HG03378 (cell line): ENCODE results near the gene FNDC8.
"Not testable (repeated sequence)": the region's sequence is repeated elsewhere in the genome, so short reads cannot be mapped to it uniquely, and the experiment has no call there.

ENCODE experiments used
- ATAC-seq: cut with Tn5 transposase; IDR thresholded peaks from one replicate; pipeline ENCODE4 v1.9.1; 2021; ENCODE audit warnings: mild to moderate bottlenecking, moderate library complexity; ENCODE audit not compliant: unreplicated experiment

Gene FNDC8

DNA sequence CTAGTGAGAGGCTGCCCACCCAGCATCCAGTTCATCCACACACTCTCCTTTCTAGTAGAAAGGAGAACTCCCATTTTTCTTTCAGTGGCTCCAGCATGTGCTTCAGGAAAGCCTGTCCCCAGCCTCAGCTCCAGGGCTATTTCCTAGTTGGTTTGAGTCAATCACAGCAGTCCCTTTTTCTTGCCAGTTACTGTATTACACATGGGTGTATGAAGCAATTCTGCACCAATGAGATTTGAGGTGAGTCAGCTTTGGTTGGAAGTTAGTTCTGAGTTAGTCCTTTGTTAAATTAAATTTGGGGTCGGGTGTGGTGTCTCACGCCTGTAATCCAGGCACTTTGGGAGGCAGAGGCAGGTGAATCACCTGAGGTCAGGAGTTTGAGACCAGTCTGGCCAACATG, 26.5 kb upstream of the FNDC8 start:
- ATAC-seq: no peak

DNA sequence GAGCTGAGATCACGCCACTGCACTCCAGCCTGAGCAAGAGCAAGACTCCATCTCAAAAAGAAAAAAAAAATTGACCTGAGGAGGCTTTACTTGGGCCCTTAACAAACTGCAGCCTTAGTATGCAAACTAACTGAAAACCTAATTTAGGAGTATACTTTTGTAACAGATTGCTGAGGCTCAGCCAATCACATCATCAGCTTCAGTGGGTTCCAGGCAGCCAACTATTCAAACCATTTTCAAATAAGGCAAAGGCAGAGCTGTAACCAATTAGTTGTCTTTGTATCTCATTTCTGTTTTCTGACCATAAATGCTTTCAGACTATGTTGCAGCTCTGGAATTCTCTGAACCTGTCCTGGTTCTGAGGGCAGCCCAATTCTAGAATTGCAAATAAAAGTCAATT, 25.7 kb upstream of the FNDC8 start:
- no peak for ATAC-seq

DNA sequence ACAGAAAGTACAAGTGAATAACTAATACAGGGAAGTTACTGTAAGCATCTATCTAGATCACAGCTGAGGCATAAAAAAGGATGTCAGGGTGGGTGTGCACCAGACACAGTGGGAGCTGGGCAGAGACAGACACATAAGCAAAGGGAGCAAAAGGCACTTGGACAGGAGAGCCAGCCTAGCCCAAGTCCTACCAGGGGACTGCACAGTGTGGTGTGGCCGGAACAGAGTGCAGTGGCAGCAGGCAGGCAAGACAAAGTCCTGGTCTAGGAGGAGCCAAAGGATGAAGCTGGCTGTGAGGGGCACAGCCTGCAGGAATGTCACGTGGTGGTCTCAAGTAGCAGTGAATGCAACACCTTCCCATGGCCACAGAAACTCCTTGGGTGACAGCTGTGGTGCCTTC, 23.6 kb upstream of the FNDC8 start:
- ATAC-seq: no peak

DNA sequence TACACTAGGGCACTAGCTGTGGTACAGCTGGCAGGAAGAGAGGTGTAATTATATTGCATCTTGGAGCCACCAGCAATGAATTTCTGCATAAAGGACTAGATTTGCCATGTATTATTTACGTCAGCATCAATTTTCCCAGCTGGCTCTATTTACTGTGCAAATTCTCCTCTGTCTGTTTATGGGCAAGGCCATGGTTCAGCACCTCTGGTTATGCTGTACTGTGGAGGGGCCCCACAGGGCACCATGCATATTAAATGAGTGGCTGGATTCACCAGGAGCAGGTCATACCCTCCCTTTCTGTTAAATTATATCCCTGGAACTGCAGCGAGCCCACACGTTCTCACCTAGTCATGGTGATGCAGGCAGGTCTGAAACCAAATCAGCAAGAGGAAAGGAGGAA, 21.5 kb upstream of the FNDC8 start:
- ATAC-seq: no peak

DNA sequence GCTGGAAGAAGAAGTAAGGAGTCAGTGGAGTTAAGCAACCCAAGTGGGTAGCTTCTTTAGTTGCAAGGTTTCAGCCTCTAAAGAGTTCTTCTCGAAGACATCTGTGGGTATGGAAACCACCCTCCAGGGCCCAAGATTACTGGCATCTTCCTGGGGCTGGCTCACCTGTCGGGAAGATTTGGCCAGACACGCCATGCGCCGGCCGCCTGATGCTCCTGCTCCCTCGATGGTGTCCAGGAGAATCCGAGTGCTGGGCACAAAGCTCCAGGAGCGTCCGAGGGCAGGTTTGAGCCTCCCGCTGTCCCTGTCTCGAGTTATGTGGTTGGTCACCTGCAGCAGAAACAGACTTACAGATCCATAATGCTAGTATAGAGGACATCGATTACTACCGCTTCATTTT, 20.4 kb upstream of the FNDC8 start:
- ATAC-seq: no peak

DNA sequence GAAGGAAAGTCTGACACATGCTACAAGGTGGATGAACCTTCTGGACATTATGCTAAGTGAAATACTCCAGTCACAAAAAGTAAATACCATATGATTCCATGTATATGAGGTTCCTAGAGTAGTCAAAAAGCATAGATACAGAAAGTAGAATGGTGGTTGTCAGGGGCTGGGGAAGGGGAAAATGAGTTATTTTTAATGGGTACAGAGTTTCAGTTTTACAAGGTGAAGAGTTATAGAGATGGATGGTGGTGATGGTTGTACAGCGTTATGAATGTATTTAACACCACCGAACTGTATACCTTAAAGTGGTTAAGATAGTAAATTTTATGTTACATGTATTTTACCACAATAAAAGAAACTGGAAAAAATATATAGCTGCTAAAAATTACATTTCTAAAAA, 19.7 kb upstream of the FNDC8 start:
- ATAC-seq: no peak

DNA sequence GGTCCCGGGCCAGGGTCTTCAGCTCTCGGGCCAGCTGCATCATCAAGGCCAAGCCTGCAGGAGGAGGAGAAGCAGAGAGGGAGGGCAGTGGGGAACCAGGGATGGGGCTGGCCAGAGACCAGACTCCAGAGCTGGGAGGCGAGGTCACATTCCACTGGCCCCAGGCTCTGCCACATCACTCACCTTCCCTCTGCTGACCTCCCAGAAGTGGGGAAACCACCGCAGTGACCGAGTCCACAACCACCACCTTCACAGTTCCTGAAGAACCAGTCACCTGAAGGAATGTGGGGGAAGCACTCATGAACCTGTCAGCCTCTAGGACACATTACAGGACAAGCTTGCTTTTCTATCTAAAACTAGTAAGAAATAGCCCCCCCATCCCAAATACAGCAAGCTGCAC, 18.1 kb upstream of the FNDC8 start:
- ATAC-seq: no peak

DNA sequence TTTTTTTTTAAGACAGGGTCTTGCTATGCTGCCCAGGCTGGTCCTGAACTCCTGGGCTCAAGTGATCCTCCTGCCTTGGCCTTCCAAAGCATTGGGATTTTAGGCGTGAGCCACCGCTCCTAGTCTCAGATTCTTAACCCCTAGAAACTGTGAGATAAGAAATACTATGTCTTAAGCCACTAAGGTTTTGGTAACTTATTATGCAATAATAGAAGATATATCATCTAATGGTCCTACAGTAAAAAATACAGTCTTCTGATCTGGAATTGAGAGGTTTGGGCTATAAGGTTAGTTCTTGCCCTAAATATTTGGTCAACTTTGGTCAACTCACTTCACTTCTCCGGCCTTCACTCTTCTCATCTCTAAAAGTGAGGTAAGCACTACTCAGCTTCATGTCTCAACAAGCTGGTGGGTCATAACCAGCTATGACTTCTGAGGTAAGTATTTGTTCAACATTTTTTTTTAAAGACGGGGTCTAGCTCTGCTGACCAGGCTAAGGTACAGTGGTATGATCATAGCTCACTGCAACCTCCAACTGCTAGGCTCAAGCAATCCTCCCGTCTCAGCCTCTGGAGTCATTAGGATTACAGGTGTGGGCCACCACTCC, 16.5 kb upstream of the FNDC8 start:
- no peak for ATAC-seq

DNA sequence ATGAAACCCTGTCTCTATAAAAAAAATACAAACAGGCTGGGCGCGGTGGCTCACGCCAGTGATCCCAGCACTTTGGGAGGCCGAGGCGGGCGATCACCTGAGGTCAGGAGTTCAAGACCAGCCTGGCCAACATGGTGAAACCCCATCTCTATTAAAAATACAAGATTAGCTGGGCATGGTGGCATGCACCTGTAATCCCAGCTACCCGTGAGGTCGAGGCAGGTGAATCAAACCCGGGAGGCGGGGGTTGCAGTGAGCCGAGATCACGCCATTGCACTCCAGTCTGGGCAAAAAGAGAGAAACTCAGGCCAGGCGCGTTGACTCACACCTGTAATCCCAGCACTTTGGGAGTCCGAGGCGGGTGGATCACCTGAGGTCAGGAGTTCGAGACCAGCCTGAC, 10.6 kb upstream of the FNDC8 start:
- ATAC-seq: not testable (repeated sequence)

DNA sequence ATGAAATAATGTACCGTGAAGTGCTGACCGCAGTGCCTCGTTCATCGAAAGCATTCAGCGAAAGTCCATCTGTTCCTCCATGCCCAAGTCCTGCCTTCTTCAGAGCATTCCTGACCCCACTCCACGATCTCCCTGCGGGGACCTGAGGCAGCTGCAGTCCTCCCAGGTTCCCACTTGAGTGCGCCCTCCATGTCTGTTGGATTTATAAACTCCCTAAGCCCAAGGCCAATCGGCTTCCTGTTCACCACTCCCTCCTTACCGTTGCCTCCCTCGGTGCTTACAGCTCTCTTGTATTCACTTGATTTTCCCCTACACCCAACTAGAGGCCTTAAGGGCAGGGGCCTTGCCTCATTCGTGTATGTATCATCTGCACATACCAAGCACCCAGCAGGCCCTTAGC, 4.6 kb upstream of the FNDC8 start:
- no peak for ATAC-seq

DNA sequence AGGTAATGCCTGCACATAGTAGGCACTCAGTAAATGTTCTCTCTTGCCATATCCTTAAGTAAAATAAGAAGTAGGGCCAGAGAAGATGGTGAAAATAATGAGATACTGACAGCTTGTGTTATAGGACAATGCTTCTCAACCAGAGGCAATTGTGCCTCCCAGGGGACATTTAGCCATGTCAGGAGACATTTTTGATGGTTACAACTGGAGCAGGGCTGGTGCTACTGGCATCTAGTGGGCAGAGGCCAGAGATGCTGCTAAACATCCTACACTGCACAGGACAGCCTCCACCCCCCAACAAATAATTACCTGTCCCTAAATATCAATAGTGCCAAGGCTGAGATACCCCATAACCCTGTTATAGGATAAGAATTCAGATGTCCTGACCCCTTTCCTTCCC, 3.4 kb upstream of the FNDC8 start:
- no peak for ATAC-seq

DNA sequence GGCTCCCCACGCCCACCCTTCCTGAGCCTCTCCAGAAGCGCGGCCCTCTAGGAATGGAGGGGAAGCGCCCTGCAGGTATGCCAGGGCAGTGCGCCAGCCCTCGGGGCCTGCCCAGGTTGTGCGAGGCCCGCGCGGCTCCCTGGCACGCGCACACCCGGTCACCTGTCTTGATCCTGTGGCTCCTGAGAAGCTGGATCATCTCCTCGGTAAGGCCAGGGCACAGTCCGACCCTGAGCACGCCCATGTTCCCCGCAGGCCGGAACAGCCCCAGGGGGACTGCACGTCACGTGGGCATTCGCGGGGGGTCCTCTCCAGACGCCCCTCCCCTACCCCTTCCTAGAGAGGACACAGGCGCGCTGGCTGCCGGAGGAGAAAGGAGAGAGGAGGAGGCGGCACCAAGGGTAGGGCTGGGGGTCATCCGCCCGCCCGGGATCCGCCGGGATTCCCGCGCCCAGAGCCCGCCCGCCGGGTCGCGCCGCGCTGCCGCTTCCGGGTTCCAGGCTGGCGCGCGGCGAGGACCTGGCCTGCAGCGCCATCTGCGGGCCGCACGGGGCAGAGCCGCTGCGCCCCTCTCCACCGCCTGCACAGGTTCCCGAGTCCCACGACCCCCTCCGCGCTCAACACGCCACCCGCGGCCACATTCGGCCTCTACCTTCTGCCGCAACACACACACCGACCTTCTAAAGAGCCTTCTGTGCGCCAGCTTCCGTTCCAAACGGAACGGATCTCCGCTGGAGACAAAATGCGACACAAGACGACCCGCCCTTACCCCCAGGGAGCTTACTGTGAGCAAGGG, 1.8 kb upstream of the FNDC8 start, which contains the start of gene RAD51D:
RAD51D (minus strand) TSS at position 491 of the 796 bp plus-strand sequence; CDS start at position 244, 247 bp downstream.
- ATAC-seq: no peak

DNA sequence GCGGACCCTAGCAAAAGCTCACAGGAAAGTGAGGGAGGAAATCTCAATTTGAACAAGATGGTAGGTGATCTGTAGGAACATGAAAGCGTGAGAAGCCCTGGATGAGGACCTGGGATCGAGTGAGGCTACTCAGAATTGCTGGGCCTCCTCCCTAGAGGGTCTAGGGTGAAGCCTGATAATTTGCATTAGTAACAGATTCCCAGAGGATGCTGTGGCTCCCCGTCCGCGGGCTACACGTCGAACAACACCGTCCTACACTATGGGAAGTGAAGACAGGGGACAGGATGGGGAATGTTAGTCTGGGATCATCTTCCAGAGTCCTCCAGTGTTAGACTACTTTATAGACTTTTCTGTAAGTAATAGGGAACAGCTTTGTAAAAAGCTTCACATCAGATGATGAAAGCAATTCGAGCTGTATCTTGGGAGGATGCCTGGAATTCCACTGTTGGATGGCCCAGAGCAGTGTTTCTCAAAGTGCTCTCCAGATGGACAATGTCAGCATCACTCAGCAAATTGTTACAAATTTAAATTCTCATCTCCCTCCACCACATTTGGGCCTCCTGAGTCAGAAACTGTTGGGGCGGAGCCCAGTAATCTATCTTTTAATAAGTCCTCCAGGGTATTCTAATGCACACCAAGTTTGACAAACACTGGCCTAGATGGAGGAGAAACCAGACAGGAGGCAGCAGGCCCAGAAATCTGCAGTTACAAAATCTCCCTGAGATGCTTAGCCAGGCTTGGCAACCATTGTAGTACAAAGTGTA, 6.5 kb downstream of the FNDC8 start:
- no peak for ATAC-seq

DNA sequence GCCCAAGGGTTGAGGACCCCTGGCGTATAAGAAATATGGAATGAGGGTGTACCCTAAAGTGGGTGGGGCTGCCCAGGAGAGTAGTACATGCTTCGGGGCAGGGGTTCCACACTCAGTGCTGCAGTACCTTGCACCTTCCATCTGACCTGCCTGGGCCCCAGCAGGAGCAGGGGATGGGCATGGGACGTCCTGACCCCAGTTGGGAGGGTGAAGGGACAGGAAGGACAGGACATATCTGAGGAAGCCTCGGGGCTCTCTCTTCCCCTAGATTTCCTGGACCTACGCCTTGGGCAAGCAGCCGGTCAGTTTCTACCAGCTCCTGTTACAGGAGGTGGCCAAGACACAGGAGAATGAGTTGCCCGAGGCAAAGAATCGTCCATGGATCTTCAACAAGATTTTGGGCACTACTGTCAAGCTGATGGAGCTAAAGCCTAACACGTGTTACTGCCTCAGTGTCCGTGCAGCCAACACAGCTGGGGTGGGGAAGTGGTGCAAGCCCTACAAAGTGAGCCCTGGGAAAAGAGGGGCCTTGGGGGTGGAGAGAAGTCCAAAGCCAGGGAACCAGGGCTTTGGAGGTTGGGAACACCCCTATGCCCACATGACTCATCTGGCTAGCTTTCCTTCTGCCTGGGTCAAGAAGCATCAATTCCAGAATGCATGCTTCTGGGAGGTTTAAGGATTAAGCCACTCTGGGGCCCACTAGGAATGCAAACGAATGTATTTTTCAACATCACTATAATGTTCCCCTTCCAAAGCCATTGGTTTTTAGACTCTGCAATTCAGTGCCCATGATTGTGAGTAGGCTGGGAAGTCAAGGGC, 7.9 kb downstream of the FNDC8 start:
- ATAC-seq: no peak

DNA sequence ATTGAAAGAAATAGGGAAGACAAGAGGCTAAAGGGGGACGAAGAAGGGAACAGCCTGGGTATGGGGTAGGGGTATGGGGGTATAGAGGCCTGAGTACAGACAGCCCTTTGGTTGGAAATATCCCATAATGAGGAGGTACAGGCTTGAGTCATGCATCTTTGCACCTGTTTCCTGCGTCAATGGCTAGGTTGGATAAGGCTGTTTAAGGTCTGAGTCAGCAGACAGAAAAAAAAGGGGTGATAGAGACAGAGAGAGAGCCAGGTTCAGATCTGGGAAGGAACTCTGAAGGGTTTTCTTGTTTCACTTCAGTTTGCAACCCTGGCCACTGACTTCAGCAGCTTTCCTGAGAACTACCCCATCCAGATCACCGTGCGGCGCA, 8.5 kb downstream of the FNDC8 start:
- ATAC-seq: no peak

DNA sequence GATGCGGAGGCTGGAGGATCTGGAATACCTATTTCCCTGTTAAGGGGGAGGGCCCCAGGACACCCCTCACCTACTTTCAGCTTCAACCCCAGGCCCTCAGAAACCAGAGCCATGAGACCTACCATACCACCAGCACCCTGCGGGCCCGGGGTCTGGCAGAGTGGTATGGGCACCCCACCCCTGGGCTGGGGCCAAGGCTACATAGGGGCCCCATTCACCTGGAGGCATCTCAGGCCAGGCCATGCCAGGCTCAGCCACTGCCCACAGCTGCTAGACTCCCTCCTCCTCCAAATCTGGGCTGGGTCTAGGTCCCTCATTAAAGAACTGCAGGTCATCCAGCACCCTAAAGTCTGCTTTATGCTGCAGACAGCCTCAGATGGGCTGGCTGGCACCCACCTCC, 9.0 kb downstream of the FNDC8 start:
- no peak for ATAC-seq

DNA sequence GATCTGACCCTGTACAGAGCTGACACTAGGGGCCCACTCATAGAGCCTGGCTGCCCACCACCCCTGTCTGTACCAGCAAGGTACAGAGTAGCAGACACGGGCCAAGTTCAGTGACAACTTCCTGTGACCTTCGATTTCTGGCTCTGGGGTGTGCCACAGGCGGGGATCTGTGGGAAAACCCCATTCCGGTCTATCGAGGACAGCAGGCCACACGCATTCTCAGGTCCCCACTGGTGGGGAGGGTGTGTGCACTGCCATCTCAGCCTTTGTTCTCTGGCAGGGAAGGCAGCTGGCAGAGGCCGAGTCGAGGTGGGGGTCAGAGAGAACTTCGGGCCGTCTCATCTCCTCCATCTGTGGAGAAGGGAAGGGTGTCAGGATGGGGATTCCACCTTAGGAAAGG, 10.7 kb downstream of the FNDC8 start:
- no peak for ATAC-seq

DNA sequence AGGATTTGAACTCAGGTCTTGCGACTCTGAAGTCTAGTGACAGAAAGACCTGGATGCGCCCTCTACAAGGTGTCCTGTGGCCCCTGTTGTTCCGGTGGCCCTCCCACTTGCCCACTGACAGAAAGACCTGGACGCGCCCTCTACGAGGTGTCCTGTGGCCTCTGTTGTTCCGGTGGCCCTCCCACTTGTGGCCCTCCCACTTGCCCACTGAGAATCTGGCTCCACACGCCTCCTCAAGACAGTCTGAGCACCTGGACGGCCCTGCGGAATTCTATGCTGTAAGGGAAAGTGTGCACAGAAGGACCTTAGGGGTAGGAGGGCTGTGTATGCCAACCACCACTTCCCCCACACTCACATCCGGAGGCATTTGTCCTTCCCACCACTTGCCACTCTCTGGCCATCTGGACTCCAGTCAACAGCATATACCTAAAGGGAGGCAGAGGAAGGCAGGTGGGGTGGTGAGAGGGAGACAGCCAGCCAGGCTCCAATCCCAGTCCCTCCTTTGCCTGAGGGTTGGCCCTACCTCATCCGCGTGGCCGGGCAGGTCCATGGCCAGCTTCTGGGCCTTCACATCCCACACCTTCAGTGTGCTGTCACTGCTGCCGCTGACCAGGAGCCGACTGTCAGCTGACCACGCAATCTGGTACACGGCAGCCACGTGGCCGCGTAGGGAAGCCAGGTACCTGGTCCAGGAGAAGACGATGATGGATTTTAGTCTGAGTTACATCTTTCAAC, 11.6 kb downstream of the FNDC8 start:
- no peak for ATAC-seq

DNA sequence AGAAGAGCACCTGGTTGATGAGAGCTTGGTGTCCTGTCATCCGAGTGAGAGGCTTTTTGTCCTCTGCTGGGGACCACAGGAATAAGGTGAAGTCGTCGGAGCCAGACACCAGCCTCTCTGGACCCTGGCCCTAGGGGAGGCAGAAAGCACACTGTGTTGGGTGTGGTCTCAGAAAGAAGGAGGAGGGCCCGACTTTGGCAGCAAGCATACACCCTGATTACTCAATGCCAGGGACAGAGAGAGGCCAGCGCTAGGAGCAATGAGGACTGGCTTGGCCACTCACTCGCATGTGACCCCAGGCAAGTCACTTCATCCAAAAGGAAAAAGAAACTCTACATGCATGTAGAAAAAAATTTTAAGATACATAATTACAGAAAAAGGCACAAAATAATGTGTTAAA, 13.9 kb downstream of the FNDC8 start:
- no peak for ATAC-seq

DNA sequence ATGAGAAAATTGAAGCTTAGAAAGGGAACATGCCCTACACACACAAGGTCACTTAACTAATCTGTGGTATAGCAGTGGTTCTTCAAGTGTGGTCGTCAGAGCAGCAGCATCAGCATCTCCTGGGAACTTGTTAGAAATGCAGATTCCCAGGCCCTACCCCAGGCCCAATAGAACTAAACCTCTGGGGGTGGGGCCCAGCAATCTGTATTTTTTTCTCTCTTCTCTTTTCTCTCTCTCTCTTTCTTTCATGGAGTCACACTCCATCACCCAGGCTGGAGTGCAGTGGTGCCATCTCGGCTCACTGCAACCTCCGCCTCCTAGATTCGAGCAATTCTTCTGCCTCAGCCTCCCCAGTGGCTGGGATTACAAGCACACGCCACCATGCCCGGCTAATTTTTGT, 16.8 kb downstream of the FNDC8 start:
- ATAC-seq: no peak
